ENCODE results near the gene SELENOT. TPM values are rescaled to one million over a fixed set of nuclear protein-coding genes. Genes with fewer than 3 reads are reported as not detected.

Gene SELENOT
- polyA plus RNA-seq, 1 of the 3 experiments (the other 2 are of a cell fraction) = 143 TPM

GRCh38 chr3:150653110-150653561 is 50.0 kb downstream of the SELENOT start:
- no peak for DNase-seq
- Histone ChIP-seq H3K27ac (ENCODE audit: low read depth in 2 of 2, low read length in 1 of 2) (no peak overlapping the region), H3K79me2 (ENCODE audit: insufficient read depth) (no peaks in the 10 kb centered on the region), H3K27me3 (ENCODE audit: insufficient read depth) (no peaks in the 10 kb centered on the region), H3K4me3 (ENCODE audit: low read depth in 2 of 2, low read length in 1 of 2) (no peak overlapping the region), H3K9ac (no peak overlapping the region), H3K9me3 (no peaks in the 10 kb centered on the region), H3K4me2 (no peak overlapping the region), H3K36me3 (replicated peaks in 1 of 2; ENCODE audit: control insufficient read depth in 1 of 2, insufficient read depth in 2 of 2, low read length in 1 of 2) (no peaks in the 10 kb centered on the region), H2AFZ (ENCODE audit: low read depth) (no peak overlapping the region), H3F3A (replicated peaks; ENCODE audit: insufficient read depth) (no peaks in the 10 kb centered on the region), H3K4me1 (ENCODE audit: control insufficient read depth in 1 of 2, insufficient read depth in 2 of 2, low read depth in 1 of 2, low read length in 1 of 2) (no peaks in the 10 kb centered on the region), H3K9me2 (no peaks in the 10 kb centered on the region), H4K20me1 (ENCODE audit: insufficient read depth) (no peaks in the 10 kb centered on the region)
- TF ChIP-seq SIN3A (IDR thresholded peaks at IDR 0.05; ENCODE audit: borderline replicate concordance, low read depth, low read length) (no peak), ZBTB33 (IDR thresholded peaks at IDR 0.05; ENCODE audit: borderline replicate concordance, low read depth) (no peak), MXI1 (IDR thresholded peaks at IDR 0.05; ENCODE audit: low read depth, low read length) (no peak), YY1 (IDR thresholded peaks at IDR 0.05; ENCODE audit: low read depth) (no peak), REST (IDR thresholded peaks at IDR 0.05; ENCODE audit: low read depth, low read length) (no peak), NRF1 (IDR thresholded peaks at IDR 0.05; ENCODE audit: low read depth, low read length) (no peak), CTCF (IDR thresholded peaks at IDR 0.05) (no peak), EP300 (IDR thresholded peaks at IDR 0.05; ENCODE audit: borderline replicate concordance in 1 of 2, low read depth in 1 of 2, low read length in 1 of 2) (no peak), RXRA (IDR thresholded peaks at IDR 0.05; ENCODE audit: borderline replicate concordance, low read depth) (no peak), JUND (IDR thresholded peaks at IDR 0.05) (no peak), TAF1 (IDR thresholded peaks at IDR 0.05; ENCODE audit: borderline replicate concordance, low read depth, low read length) (no peak)
- CTCF ChIA-PET = no interaction called here
- whole genome bisulfite sequencing (ENCODE audit: low lambda C conversion rate) = 82% methylated on average over 4 of the region's 4 CpGs
- POLR2A ChIA-PET = no interaction called here

All from SK-N-SH (cell line).